NK-92 (cell line): ENCODE results near the gene ZNF511.
A peak's percentile ranks its signal among the peaks of the same experiment; 100 is the strongest.

Experiments
- DNase-seq: peaks from one replicate; lab custom pipeline; 2025; ENCODE audit not compliant: unreplicated experiment; lab: John Stamatoyannopoulos, UW

Gene ZNF511

DNA sequence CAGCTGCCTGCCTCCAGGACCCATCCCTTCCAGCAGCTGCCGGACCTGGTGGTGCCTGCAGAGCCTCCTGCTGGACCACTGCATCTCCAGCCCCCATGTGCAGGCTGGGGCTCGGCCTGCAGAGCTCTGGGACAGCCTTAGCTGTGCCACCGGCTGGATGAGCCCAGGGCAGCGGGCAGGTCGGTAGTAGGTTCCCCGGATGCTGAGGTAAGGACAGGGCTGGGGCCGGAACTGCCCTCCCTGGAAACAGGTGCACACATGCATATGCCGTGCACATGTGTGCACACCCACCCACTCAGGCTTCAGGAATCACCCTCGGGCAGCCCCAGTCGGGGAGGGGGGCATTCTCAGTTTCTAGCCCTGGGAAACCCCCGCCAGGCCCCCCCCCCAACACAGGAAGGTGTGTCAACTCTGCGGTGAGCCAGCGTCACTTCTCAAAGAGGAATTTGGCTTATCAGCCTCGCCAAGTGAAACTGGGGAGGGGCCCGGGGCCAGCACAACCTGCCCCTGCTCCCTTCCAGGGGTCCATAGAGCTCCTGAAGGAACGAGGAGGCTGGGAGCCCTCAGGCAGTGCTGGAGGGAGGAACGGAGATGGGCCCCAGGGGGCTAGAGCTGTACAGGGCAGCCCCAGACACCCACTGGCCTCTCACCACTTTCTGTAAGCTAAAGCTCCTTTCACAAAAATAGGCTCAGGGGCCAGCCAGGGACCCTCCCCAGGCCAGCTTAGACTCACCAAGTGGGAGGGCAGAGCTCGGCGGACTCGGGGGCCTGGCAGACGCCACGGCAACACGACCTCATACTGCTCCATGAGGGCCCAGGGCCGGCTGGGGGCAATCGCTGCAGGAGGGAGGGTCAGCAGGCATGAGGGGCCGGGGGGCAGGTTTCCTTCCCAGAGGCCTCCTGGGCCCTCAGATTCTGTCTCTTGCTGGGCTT lies 33.7 kb upstream of the ZNF511 start:
- DNase-seq = peak; percentile 17

DNA sequence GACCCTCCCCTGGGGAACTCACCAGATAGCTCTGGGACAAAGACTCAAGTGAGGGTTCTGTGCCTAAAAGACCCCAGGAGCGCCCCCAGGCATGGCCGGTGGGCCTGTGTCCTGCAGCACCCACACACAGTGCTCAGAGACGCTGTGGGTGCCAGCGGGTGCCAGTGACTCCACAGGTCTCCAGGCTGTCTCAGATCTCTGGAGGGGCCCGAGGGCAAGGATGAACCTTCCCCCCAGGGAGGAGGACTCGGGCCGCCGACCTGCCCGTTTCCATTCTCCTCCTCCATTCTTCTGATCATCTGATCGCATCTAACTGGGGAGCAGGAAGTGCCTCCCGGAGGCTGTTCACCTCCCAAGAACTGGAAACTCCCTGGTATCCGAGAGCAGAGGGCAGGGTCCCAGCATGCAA lies 33.0 kb upstream of the ZNF511 start:
- DNase-seq = no peak

DNA sequence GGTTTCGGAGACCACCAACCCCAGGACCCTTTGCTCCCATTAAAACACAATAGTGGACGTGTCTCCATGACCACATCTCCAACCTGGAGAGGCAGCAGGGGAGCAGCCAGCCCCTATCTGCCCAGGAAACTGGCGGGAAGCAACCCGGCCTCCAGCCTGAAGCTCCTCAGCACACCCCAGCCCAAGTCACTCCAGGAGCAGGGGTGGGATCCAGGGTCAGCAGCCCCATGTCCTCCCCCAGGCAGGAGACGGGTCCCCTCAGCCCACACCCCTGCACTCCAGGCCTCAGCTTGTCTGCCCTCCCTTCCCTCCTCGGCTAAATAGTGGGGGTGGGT lies 32.6 kb upstream of the ZNF511 start:
- DNase-seq = no peak

DNA sequence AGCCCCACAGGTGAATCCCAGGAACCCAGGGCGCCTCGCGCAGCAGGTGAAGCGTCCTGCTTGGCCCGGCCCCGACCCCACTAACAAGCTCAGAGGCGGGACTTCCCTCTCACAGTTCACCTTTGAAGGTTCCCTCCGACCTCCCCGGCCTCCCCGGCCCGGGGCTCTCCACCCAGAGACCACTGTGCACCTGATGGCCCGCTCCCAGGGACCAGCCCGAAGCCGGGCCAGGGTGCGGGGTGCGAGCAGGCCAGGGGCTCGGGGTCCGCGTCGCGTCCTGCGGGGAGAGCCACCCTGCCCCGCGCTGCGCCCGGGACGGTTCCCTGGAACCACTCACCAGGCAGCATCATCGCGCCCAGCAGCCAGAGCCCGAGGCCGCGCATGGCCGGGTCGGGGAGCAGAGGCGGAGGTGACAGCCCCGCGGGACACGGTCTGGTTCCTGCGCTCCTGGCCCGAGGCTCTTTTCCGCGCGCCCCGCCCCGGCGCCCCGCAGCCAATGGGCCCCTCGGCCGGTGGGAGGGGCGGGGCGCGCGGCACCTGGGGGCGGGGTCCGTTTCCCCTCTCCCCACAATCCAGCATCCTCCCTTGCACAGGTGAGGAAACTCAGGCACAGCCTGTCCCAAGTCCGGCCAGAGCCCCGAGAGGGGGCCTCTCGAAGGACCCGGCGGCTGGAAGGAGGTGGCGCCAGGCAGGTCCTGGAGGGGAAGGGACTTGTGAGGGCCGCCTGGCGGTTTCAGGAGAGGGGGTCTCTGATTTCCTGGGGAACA lies 32.1 kb upstream of the ZNF511 start, which contains the start of gene ADAM8:
Gene ADAM8 (minus strand): TSS at position 434 of the 767 bp plus-strand sequence. CDS start 51 bp downstream, at position 383.
- DNase-seq = no peak

- DNase-seq = no peak
Measured at GRCh38 chr10:133277277-133277992, 31.3 kb upstream of the ZNF511 start.

DNA sequence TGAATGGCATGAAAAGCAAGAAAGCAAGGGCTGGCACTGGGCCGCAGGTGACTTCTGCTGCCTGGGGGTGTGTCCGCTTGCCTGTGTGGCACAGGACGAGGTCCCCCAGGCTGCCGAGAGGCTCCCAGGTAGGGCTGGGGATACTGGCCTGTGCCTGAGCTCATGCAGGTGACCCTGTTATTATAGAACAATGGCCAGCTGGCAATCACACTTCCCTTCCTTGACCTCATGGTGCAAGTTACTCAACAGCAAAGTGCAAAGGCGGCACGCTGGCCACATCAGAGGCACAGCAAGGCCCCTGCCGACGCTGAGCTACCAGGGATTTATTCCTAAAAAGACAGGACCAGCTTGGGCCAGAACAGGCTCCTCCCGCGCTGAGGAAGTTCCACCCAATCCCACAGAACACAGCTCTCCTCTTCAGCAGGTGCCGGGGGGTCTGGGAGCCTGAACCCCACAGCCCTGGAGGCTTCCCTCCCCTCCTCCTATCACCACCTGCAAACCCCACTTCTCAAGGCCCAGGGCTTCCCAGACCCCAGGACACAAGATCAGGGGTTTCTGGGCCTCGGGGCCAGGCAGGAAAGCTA lies 30.6 kb upstream of the ZNF511 start:
- no peak for DNase-seq

- DNase-seq = peak; percentile 19
Measured at GRCh38 chr10:133278577-133279265, 30.0 kb upstream of the ZNF511 start.

DNA sequence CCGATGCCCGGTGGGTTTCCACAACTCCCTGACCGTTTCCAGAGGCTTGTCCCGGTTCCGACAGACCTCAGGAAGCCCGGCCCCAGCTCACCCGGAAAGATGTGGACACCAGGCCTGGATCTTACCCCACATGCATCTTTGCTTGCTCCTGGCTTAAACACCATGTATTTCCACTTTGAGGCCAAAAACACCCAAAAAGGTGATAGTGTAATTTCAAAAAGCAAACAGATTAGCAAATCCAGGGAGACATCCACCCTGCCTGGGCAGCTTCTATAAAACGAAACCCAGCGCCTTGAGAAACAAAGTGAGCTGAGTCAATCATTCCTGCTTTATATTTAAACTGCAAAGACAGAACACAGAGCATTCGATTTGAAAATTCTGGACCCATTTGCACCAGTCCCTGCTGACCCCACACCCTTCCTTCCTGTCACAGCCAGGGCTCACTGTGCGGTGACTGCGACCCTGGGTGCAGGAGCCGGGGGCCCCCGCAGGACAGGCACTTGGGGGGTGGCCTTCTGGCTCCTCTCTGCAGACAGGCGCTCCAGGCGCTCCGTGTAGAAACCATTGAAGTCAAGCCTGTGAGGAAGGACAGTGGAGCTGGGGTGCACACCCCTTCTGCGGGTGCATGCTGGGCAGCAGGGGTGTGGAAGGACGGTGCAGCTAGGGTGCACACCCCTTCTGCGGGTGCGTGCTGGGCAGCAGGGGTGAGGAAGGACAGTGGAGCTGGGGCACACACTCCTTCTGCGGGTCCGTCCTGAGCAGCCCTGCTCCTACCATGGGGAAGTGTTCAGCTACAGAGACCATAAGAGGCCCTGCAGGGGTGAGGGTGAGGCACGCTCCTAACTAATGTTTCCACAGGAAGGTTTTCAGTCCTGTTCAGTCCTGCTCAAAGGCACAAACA lies 29.1 kb upstream of the ZNF511 start:
- no peak for DNase-seq

DNA sequence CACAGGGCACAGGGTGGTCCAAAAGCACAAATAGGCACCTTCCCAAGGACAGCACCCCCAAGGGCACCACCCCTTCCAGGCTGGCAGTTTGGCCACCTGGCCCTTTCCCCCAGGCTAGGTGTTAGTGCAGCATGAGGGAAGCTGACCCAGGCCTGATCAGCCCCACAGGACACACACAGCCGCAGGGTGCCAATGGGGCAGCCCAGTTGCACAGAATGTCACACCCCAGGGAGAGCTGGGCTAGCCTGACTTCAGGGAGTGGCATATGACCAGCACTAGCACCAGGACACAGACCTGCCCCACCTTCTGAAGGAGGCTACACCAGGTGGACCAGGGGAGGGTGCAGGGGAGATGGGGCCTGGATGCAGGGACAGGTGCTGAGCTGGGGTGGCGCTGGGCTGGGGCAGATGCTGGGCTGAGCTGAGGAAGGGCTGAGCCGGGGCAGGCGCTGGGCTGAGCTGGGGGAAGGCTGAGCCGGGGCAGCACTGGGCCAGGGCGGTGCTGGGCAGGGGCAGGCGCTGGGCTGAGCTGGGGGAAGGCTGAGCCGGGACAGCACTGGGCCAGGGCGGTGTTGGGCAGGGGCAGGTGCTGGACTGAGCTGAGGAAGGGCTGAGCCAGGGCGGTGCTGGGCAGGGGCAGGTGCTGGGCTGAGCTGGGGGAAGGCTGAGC lies 28.2 kb upstream of the ZNF511 start:
- no peak for DNase-seq

- no peak for DNase-seq
Measured at GRCh38 chr10:133281084-133281483, 27.6 kb upstream of the ZNF511 start.

DNA sequence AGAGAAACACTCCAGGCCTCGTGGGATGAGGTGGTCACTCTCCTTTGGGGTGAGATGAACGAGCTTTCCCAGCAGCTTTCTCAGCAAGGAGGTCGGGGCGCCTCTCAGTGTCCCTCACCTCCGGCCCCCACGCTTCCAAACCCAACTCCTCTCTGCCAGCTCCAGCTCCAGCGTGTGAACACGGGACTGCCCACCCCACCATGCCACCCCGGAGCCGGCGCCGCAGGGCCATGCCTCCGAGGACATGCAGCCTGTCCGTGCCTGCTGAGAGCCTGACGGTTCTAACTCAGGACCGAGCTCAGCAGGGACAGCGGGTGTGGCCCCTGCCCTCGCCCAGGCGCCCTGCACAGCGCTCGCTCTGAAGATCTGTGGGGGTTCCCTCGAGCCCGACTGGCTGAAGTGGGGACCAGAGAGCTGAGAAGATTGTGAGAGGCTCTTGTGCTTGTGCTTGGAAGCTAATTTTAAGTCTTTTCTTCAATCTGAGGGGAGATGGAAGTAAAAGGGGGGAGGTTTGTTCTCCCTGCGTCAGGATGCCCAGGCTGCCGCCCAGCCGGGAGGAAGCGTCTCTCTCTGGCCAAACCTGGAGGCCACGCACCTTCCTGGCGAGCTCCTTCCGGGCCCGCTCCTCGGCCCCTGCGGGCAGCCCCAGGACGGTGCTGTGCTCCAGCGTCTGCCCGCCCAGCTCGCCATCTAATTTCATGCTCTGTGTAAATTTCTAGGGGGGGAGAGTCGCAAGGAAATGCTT lies 26.9 kb upstream of the ZNF511 start:
- no peak for DNase-seq

DNA sequence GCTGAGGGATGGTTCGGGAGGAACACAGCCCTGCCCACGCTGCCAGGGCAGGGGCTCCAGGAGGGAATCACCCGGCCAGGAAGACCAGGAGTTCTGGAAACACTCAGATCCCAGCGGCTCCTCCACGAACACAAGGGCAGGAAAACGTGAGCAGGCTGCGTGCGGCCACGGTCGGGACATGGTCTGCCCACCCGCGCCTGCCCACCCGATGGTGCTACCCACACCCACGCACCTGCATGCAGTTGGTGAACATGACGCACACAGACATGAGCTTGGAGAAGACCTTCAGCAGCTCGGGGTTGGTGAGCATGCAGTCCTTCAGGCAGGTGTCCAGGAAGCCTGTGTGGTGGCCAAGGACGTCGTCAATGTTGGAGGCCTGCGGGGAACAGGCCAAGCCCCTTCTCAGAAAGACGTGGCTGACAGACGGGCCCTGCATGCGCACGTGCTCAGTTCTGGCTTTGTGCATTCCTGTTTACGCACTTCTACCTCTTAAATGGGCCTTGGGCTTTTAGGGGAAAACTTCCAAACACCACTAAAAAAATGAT lies 25.8 kb upstream of the ZNF511 start:
- DNase-seq = no peak

DNA sequence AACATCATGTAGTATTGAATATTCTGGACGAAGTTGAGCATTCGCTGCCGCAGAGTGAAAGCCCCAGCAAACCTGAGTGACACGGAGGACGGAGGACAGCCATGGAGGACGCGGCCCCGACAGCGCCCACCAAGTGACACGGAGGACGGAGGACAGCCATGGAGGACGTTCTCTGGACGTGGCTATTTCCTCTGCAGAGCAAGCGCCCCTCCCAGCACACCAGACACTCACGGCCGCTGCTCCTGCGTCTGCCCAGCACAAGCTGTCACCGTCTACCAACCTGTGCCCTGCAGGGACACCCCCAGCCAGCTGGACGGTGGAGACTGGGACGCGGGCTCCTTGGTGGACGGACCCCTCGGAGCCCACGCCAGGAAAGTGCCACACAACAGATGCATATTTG lies 24.8 kb upstream of the ZNF511 start:
- DNase-seq = no peak

- no peak for DNase-seq
Measured at GRCh38 chr10:133285217-133285616, 23.5 kb upstream of the ZNF511 start.

DNA sequence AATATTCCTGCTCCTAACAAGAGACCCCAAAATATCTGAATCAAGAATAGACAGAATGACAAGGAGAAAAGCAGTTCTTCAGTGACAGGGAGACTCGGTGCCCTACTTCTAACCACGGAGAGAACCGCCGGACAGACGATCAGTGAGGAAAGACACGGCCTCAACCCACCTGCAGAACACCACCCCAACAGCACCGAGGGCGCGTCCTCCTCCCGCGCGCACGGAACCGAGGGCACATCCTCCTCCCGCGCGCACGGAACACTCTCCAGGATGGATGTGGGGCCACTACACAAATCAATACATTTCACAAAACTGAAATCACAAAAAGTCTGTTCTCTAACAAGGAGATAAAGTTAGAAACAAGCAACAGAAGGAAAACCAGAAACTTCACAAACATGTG lies 22.3 kb upstream of the ZNF511 start:
- DNase-seq = no peak

DNA sequence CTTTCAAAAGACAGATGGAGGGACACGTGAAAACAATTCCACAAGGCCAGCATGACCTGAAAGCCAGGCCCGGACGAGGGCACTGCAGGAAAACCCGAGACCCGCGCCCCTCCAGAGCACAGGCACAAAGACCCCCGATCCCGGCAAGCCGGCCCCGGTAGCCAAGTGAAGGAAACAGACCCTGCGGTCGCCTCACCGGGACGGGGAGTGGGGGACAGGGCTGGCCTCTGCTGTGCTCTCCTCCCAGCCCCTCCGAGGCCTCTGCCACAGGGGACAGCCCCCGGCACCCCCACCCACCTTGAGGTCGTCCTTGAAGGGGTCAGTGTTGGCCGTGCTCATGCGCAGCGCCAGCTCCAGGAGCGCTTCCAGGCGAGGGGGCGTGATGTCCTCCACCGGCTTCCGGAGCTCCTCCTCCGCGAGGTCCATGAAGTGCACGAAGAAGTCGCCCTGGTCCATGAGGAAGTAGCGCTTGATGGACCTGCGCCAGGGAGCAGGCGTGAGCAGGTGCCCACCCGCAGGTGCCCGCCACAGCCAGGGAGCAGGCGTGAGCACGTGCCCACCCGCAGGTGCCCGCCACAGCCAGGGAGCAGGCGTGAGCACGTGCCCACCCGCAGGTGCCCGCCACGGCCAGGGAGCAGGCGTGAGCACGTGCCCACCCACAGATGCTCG lies 20.7 kb upstream of the ZNF511 start:
- DNase-seq = no peak

- DNase-seq = no peak
Measured at GRCh38 chr10:133289761-133290160, 19.0 kb upstream of the ZNF511 start.
